ENCODE data around the gene IL31RA.
A peak's percentile ranks its signal among the peaks of the same experiment; 100 is the strongest.

IL31RA gene

DNA sequence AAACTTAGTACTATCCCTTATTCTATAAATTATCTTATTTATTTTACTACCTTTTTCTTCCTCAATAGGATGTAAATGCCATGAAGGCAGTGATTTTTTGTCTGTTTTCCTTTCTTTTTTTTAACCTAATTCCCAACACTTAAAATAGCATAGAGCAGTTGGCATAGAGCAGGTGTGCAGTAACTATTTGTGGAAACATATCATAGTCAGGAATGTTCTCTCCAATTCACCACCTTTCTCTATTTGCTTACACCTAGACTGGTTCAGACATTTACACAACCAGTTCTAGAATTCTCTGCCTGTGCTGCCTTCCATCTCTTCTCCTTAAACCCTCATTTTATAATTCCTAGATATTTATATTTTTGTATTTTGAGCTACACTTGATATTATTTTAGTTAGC is 49.6 kb downstream of the IL31RA start:
- no peak for DNase-seq (ENCODE audit: low read depth in 1 of 2, low spot score in 1 of 2)

DNA sequence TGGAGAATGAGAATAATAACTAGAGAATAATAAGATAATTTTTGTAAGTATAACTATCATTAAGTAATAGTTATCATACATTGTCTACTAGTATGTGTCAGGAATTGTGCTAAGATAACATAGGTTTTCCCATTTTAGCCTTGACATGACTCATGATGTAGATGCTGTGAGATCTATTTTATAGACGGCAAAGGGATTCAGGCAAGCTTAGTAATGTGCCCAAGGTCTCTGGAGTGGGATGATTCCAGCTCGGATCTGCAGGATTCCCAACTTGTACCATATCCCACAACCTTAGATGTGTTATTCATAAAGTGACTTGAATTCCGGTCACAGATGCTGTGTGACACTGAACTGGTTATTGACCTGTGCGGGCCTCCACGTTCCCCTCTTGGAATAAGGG is 51.5 kb downstream of the IL31RA start:
- no peak for DNase-seq (ENCODE audit: low read depth in 1 of 2, low spot score in 1 of 2)

- DNase-seq (ENCODE audit: low read depth in 1 of 2, low spot score in 1 of 2): peak; percentile 14 to 46
Measured at GRCh38 chr5:55903121-55903701, 52.1 kb downstream of the IL31RA start.

DNA sequence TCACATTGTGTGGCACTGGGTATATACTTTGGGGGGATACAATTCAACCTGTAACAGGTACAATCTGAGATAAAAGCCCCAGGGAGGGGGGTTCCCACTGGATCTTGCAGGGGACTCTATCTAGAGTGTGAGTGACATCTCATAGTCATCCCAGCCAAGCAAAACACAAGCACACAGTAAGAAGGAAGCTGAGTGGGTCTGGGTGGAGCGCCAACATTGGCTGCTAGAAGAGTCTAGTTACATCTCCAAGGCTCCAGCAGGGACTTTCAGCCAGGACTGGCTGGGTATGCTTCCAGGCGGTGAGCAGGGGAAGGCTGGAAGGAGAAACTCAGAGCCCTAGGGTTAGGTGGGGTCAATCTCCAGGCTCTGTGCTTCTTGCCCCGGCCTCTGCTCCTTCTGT is 53.0 kb downstream of the IL31RA start:
- no peak for DNase-seq (ENCODE audit: low read depth in 1 of 2, low spot score in 1 of 2)

DNA sequence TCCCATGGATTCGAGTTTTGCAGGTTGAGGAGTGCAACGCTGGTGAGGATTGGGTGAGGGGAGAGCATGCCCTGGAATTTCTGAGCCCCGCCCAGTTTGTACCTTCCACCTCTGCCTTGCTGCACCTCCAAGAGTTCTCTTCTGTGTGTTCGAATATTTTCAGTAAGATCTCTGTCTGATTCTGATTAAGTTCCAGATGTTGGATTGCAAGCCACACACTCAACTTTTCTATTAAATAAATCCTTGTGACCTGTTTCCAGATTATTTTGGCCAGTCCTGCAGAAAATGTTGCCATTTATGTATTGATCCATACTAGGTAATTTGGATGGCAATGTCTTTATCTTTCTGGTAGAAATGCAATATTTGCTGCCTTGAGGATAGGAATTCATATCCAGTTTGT is 54.1 kb downstream of the IL31RA start:
- DNase-seq (ENCODE audit: low read depth in 1 of 2, low spot score in 1 of 2): no peak

DNA sequence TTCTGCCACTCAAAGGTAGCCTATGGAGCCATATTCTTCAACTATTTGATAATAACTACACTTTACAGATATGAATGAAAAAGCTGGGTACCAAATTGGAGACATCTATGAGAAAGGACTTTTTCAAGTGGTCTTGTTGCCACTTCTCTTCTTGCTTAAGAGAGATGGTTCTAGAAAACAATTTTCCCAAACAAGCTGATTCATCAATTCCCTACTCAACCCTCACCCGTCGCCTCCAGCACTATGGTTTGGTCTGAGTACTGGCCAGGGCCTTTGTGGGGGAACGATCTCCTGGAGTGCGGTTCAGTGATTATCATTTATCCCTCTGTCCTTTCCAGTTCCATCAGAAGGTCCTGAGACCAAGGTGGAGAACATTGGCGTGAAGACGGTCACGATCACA is 56.8 kb downstream of the IL31RA start:
- DNase-seq (ENCODE audit: low read depth in 1 of 2, low spot score in 1 of 2): no peak

DNA sequence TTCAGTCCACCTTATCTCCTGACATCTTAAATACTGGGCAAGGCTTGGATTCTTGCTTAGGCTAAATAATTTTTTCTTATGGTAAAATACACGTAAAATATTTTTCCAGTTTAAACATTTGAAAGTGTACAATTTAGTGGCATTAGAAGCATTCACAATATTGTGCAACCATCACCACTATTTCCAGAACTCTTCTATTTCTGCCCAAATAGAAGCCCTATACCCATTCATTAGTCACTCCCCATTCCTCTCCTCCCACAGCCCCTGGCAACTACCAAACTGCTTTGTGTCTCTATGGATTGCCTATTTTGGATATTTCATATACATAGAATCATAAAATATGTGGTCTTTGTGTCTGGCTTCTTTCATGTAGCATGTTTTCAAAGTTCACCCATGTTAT is 57.6 kb downstream of the IL31RA start:
- no peak for DNase-seq (ENCODE audit: low read depth in 1 of 2, low spot score in 1 of 2)

DNA sequence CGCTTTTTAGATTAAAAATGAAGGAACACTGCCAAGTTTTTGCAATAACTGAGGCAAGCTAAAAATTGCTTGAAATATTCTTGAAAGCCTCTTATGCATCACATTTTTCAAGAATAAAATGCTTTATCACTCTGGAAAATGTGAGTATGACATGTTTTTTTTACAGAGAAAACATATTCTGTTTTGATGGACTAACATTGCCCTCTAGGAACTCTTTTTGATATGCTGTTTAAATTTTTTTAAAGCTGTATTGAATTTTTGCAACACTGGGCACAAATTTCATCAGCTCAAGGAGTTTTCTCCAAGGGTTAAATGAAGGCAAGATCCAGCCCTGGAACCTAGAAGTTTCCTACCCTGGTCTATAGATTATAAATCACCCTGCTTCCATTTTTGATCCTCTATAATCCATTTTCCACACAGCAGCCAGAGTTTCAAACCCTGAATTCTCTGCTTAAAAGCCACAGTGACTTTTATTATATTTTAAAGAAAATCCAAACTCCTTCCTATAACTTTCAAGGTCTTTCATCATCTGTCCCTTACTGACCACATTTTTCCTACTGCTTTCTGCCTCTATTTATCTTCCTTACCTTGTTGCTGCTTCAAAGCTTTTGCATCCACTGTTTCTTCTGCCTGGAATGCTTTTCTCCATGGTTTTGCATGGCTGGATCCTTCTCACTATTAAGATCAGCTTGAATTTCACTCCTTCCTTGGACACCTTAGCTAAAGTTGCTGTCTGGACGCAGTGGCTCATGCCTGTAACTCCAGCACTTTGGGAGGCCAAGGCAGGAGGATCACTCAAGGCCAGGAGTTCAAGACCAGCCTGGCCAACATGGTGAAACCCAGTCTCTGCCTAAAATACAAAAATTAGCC is 60.9 kb downstream of the IL31RA start:
- no peak for DNase-seq (ENCODE audit: low read depth in 1 of 2, low spot score in 1 of 2)

- DNase-seq (ENCODE audit: low read depth in 1 of 2, low spot score in 1 of 2): no peak
Measured at GRCh38 chr5:55913466-55914413, 62.6 kb downstream of the IL31RA start.

DNA sequence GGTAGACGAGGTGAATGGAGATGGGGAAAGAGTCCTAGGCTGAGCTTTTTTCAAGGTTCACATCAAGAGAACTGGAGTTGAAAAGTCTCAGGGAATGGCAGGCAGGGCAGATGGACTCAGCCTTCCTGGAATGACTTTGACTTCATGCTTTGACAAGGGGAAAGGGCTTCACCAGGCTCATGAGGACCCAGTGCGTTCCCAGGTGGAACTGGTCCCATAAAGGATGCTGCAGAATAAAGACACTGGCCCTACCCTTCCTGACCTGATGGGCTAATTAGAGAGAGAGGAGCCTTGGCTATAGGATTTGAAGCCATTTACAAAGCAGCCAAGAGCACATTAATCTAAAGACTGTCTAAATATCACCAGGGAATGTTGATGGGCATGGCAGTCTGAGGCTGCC is 63.8 kb downstream of the IL31RA start:
- no peak for DNase-seq (ENCODE audit: low read depth in 1 of 2, low spot score in 1 of 2)

DNA sequence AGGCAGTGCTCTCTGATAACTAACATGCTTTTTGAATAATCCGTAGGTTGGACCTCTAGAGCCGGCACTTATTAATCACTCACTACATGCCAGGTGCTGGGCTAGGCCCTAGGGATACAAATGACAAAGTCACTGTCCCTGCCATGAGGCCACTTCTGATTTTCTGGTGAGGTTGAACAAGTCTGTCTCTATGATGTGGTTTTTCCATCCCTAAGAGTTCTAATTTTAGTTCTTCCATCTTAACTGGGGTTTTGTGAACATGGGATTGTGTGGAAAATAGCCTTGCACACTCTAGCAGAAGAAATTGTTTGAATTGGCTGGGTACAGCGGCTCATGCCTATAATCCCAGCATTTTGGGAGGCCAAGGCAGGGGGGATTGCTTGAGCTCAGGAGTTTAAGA is 64.6 kb downstream of the IL31RA start:
- no peak for DNase-seq (ENCODE audit: low read depth in 1 of 2, low spot score in 1 of 2)

DNA sequence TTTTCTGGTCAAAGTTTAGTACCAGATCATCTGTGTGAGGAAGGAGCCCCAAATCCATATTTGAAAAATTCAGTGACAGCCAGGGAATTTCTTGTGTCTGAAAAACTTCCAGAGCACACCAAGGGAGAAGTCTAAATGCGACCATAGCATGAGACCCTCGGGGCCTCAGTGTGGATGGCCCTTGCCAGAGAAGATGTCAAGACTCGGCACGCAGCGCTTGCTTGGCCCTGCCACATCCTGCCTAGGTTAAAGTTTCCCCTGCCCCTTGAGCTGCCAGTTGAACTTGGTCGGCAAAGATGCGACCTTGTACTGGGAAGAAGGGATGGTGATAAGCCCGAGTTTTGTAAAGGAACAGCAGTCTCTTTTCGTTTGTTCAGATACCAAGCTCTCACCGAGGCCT is 65.8 kb downstream of the IL31RA start:
- DNase-seq (ENCODE audit: low read depth in 1 of 2, low spot score in 1 of 2): no peak

GRCh38 chr5:55917402-55918086 is 66.4 kb downstream of the IL31RA start:
- no peak for DNase-seq (ENCODE audit: low read depth in 1 of 2, low spot score in 1 of 2)

DNA sequence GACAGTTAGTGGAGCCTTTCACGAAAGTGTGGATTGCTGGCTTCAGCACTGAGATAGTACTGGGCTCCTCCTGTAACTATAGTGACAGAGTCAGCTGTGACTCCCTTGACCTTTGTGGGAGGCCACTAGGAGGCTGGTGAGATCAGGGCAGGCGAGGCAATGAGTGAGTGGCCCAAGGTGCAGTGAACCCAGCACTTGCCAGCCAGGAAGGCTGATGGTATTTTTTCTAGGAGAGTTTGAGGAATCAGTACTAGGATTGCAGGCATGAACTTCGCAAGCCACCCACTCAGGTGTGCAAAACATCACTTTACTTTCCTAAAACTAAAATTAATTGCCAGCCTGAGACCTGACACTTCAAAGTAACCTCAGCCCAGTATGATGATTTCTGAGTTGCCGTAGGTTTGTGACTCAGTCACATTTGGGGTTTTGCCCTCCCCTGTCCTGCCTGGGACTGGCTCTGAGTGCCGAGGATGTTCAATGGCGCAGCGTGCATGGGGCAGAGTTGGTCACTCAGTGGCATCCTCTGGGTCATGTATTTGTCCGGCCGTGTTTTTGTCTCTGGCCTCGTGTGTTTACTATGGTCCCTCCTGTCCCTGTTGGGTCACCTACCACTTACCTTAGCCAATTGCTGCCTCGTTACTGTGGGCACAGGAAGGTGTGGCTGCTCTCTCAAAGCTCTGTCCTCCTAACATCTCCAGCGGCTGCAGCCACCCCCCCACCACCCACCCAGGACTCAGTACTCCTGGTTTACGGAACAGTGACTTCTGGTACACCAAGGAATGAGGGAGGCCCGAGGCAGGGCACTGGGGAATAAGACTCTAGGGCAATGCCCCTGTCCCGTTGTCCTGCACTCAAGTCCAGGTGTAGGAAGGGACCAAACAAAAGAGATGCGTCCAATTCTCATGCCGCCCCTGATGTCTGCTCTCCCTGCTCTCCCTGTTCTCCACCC is 67.2 kb downstream of the IL31RA start:
- no peak for DNase-seq (ENCODE audit: low read depth in 1 of 2, low spot score in 1 of 2)

- DNase-seq (ENCODE audit: low read depth in 1 of 2, low spot score in 1 of 2): no peak
Measured at GRCh38 chr5:55919625-55920024, 68.5 kb downstream of the IL31RA start.

DNA sequence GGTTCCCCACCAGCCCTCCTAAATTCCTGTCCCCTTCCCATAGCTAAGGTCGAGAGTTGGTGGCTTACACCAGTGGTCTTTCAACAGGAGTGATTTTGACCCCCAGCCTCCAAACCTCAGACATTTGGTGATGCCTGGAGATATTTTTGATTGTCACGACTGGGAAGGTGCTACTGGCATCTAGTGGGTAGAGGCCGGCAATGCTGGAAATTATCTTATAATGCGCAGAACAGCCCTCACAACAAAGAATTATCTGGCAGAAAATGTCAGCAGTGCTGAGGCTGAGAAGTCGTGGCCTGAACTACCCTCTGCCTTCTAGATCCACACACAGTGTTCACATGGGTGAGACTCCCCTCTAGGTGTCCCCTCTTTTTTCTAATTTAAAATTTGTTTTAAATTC is 69.6 kb downstream of the IL31RA start:
- no peak for DNase-seq (ENCODE audit: low read depth in 1 of 2, low spot score in 1 of 2)

DNA sequence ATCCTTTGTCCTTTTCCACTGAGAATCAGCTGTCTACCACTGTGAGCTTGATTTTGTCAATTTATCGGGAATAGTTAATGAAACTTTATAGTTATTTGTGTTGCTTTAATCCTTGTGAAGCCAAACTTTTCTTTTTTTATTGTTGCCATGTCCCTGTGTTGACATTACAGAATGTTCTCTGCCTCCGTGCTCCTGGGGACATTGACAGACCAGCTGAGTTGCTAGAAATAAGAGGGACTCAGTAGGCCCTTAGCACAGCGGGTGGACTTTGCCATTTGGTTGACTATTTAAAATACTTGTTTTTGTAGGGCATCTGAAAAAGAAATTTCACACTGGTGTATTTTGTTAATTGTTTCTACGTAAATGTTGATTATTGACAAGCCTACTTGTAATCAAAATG is 70.5 kb downstream of the IL31RA start:
- DNase-seq (ENCODE audit: low read depth in 1 of 2, low spot score in 1 of 2): no peak

- no peak for DNase-seq (ENCODE audit: low read depth in 1 of 2, low spot score in 1 of 2)
Measured at GRCh38 chr5:55923177-55923771, 72.1 kb downstream of the IL31RA start.

- no peak for DNase-seq (ENCODE audit: low read depth in 1 of 2, low spot score in 1 of 2)
Measured at GRCh38 chr5:55923865-55924500, 72.8 kb downstream of the IL31RA start.
